Left renal cortex interstitium (tissue), 4 donors: ENCODE measurements around the gene CYP4A22. TPM values are rescaled to one million over a fixed set of nuclear protein-coding genes. Genes with fewer than 3 reads are reported as not detected.
"Not testable (repeated sequence)": the region's sequence is repeated elsewhere in the genome, so short reads cannot be mapped to it uniquely, and the experiment has no call there.

Experiments used
- DNase-seq, 4 donors: peaks; one replicate each; pipeline ENCODE4 v3.0.0-alpha.2; 2013; ENCODE audit warnings: low read depth in 4 of 4, low spot score in 2 of 4, missing footprints in 1 of 4
- polyA plus RNA-seq, 4 donors: library from polyadenylated mRNA; unstranded; fragments of 120-200 nt; gene quantifications; one replicate each; pipeline ENCODE4 v1.2.1, GENCODE V29; 2013; ENCODE audit not compliant: insufficient read length in 4 of 4

CYP4A22 gene
- polyA plus RNA-seq, 4 donors = 4.8 to 8.5 (median 6.4) TPM

GRCh38 chr1:47184090-47184821, 47.0 kb downstream of the CYP4A22 start:
- DNase-seq = no peak

- no peak for DNase-seq
Observed at GRCh38 chr1:47184822-47185677, 47.8 kb downstream of the CYP4A22 start.

GRCh38 chr1:47186267-47187185, 49.3 kb downstream of the CYP4A22 start:
- no peak for DNase-seq

GRCh38 chr1:47187231-47187925, 50.1 kb downstream of the CYP4A22 start:
- no peak for DNase-seq

GRCh38 chr1:47187926-47188250, 50.6 kb downstream of the CYP4A22 start:
- DNase-seq = no peak

- no peak for DNase-seq
Observed at GRCh38 chr1:47188791-47189785, 51.8 kb downstream of the CYP4A22 start.

- no peak for DNase-seq
Observed at GRCh38 chr1:47189844-47190508, 52.7 kb downstream of the CYP4A22 start, which contains the start of gene PDZK1IP1. PDZK1IP1 (minus strand) TSS chr1:47190036; CDS start chr1:47189932, 104 bp downstream.

GRCh38 chr1:47190509-47190855, 53.2 kb downstream of the CYP4A22 start:
- DNase-seq = no peak

GRCh38 chr1:47190857-47191256, 53.6 kb downstream of the CYP4A22 start:
- no peak for DNase-seq

GRCh38 chr1:47191940-47192457, 54.8 kb downstream of the CYP4A22 start:
- no peak for DNase-seq

- peak in 3 of 4 donors; percentile 56 to 75 (median 70) for DNase-seq
Observed at GRCh38 chr1:47192458-47193384, 55.5 kb downstream of the CYP4A22 start.

GRCh38 chr1:47193496-47193895, 56.3 kb downstream of the CYP4A22 start:
- DNase-seq = not testable (repeated sequence)

- DNase-seq = no peak
Observed at GRCh38 chr1:47194311-47194710, 57.1 kb downstream of the CYP4A22 start.

GRCh38 chr1:47195981-47196380, 58.7 kb downstream of the CYP4A22 start:
- DNase-seq = not testable (repeated sequence)

GRCh38 chr1:47196622-47197021, 59.4 kb downstream of the CYP4A22 start:
- no peak for DNase-seq

- DNase-seq = no peak
Observed at GRCh38 chr1:47198214-47198613, 61.0 kb downstream of the CYP4A22 start.
